Suprapubic skin (tissue), 4 donors: Measurements from ENCODE around the gene PFKFB3.
"Not testable (repeated sequence)": the region's sequence is repeated elsewhere in the genome, so short reads cannot be mapped to it uniquely, and the experiment has no call there.

Source experiments
- POLR2A ChIP-seq, 2 donors: fragments of 450-650 bp; IDR thresholded peaks; one replicate each; pipeline ENCODE4 v1.6.1; 2017; ENCODE audit warnings: antibody characterized with exemption in 2 of 2, mild to moderate bottlenecking in 2 of 2, moderate library complexity in 2 of 2
- POLR2AphosphoS5 ChIP-seq, 3 donors: sonication (generic); formaldehyde crosslinking; IDR thresholded peaks; one replicate each; pipeline ENCODE4 v1.6.1; 2017; ENCODE audit warnings: antibody characterized with exemption in 3 of 3
- TF ChIP-seq, protein P1 (sequence below), 2 donors: fragments of 200-600 bp in 1 of 2; fragments of 450-650 bp in 1 of 2; sonication (generic) in 1 of 2; IDR thresholded peaks; one replicate each; pipeline ENCODE4 v1.5.1; 2016 to 2019; ENCODE audit warnings: antibody characterized with exemption in 2 of 2, mild to moderate bottlenecking in 1 of 2, moderate library complexity in 1 of 2

- TF ChIP-seq, protein P1, sequence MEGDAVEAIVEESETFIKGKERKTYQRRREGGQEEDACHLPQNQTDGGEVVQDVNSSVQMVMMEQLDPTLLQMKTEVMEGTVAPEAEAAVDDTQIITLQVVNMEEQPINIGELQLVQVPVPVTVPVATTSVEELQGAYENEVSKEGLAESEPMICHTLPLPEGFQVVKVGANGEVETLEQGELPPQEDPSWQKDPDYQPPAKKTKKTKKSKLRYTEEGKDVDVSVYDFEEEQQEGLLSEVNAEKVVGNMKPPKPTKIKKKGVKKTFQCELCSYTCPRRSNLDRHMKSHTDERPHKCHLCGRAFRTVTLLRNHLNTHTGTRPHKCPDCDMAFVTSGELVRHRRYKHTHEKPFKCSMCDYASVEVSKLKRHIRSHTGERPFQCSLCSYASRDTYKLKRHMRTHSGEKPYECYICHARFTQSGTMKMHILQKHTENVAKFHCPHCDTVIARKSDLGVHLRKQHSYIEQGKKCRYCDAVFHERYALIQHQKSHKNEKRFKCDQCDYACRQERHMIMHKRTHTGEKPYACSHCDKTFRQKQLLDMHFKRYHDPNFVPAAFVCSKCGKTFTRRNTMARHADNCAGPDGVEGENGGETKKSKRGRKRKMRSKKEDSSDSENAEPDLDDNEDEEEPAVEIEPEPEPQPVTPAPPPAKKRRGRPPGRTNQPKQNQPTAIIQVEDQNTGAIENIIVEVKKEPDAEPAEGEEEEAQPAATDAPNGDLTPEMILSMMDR (IDR thresholded peaks at IDR 0.05) = not testable (repeated sequence)
- not testable (repeated sequence) for TF ChIP-seq POLR2A, POLR2AphosphoS5 (IDR thresholded peaks at IDR 0.05)
Measured at GRCh38 chr10:6238587-6239212, 36.0 kb downstream of the PFKFB3 start.
